ENCODE measurements around the gene DHRSX.
"Not testable (repeated sequence)": the region's sequence is repeated elsewhere in the genome, so short reads cannot be mapped to it uniquely, and the experiment has no call there.

DHRSX gene

DNA sequence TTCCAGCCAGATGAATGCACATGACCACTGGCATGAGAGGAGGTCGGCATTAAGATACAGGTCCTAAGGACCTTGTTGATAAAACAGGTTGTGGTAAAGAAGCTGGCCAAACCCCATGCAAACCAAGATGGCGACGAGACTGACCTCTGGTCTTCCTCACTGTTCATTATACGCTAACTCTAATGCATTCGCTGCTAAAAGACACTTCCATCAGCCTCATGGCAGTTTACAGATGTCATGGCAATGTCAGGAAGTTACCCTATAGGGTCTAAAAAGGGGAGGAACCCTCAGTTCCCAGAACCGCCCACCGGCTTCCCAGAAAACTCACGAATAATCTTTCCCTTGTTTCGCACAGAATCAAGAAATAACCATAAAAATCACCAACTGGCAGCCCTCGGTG lies 182.4 kb downstream of the DHRSX start:
- no peak for DNase-seq (ENCODE audit: low read depth in 2 of 2)

DNA sequence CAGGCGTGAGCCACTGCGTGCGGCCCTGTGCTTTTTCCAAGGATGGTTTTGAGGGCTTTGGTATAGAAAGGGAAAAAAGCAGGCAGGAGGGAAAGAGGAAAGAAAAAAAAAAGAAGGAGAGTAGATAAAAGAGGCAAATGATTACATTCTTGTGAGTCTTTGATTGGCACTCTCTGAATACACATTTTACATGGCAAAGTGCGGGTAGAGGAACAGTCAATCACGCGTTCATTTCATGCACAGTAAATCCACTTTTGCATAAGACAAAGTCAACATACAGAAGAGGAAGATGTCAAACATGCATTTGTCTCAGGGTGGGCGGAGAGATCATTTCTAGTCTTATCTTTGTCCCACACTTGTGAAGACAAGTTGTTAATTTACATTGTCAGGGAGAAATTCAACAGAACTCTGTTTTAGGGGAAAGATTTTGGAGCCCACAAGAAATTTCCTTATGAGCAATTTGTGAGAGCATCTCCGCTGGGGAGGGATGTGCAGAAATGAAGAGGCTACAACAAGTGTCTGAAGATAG lies 183.2 kb downstream of the DHRSX start:
- no peak for DNase-seq (ENCODE audit: low read depth in 2 of 2)

DNA sequence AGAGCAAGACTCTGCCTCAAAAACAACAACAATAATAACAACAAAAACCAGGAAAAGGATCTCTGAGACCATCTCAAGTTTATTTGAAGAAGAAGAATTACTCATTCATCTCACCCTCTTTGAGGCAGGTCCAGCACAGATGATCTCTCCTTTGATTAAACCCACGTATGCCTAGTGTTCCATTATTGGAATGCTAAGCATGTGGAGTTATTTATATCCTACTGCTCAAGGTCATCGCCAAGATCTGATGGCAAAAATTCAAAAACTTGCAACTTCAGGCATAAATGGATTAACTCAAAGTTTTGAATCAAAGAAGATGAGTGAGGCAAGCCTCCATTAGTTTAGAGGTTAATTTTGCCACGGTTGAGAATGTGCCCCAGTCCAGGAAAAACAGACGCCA lies 184.2 kb downstream of the DHRSX start:
- peak; percentile 12 to 13 for DNase-seq (ENCODE audit: low read depth in 2 of 2)

DNA sequence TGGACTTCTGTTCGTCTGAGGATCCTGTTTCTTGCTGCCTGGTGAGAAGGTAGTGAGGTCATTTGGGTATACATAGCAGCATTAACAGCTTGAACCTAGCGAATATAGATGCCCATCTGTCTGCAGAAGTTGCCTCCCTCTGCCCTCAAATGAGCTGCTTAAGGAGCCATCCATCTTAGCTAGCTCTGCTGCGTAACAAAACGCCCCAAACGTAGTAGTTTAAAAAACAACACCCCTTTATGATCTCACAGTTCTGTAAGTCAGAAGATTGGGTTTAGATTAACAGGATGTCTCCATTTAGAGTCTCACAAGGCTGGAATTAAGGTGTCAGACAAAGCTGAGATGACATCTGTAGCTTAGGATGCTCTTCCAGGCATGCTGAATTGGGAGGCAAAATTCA lies 185.3 kb downstream of the DHRSX start:
- DNase-seq (ENCODE audit: low read depth in 2 of 2) = no peak

DNA sequence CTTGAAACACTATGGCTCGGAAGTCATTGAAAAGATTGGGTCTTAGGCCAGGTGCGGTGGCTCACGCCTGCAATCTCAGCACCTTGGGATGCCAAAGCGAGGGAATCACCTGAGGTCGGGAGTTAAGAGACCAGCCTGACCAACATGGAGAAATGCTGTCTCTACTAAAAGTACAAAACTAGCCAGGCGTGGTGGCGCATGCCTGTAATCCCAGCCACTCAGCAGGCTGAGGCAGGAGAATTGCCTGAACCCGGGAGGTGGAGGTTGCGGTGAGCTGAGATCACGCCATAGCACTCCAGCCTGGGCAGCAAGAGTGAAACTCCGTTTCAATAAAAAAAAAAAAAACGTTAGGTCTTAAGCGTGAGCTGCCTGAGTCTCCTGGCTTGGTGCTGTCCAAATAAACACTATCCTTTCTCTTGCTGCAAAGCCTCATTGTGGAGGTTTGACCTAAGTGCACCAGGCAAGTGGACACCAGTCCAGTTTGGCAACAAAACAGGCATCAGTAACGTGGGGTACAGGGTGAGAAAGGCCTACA lies 185.9 kb downstream of the DHRSX start:
- DNase-seq (ENCODE audit: low read depth in 2 of 2) = no peak

DNA sequence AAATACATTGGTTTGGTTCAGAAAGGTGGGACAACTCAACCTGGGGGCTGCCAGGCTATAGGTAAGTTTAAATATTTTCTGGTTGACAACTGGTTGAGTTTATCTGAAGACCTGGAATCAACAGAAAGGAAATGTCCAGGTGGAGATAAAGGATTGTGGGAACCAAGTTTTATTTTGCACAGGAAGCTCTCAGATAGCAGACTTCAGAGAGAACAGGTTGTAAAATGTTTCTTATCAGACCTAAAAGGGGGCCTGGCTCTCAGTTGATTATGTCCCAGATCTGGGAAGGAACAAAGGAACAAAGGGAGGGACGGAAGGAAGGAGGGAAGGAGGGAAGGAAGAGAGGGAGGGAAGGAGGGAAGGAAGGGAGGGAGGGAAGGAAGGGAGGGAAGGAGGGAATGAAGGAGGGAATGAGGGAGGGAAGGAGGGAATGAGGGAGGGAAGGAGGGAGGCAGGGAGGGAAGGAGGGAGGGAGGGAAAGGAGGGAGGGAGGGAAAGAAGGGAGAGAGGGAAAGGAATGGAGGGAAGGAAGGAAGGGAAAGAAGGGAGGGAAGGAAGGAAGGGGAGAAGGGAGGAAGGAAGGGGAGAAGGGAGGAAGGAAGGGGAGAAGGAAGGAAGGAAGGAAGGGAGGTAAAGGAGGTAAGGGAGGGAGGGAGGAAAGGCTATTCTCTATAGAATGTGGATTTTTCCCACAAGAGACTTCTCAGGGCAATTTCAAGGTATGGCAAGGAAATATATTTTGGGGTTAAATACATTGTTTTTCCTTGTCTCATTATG lies 186.7 kb downstream of the DHRSX start:
- no peak for DNase-seq (ENCODE audit: low read depth in 2 of 2)

DNA sequence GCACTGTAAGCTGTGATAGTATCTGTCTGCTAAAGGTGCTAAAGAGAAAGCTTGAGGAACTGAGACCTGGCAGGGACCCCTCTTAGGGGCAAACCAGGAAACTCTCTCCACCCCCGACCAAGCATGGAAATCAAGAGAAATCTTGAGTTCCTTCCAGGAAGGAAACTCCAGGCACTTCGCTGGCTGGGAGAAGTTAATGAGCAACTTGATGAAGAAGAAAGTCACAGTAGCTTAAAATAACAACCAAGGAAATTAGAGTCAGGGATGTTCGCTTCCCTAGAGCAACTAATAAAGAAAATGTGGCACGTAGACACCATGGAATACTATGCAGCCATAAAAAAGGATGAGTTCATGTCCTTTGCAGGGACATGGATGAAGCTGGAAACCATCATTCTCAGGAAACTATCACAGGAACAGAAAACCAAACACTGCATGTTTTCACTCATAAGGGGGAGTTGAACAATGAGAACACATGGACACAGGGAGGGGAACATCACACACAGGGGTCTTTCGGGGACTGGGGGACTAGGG lies 188.7 kb downstream of the DHRSX start:
- DNase-seq (ENCODE audit: low read depth in 2 of 2) = not testable (repeated sequence)

DNA sequence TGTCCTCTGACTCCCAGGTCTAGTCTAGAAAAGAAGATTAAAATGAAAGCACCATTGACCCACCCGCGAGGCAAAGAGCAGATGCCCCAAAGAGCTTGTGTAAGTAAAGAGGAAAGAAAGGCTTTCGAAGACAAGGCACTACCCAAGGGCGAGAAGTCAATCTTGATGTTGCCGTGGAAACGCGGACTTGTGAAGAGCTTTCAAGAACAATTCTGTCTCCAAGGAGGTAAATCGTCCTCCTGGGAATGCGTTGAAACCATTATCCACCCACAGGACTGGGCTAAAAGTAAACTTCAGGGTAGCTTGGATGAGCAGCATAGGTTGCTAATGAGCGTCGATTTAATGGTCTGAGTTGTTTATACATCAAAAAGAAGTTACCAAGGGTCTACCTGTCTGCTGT lies 189.3 kb downstream of the DHRSX start:
- no peak for DNase-seq (ENCODE audit: low read depth in 2 of 2)

DNA sequence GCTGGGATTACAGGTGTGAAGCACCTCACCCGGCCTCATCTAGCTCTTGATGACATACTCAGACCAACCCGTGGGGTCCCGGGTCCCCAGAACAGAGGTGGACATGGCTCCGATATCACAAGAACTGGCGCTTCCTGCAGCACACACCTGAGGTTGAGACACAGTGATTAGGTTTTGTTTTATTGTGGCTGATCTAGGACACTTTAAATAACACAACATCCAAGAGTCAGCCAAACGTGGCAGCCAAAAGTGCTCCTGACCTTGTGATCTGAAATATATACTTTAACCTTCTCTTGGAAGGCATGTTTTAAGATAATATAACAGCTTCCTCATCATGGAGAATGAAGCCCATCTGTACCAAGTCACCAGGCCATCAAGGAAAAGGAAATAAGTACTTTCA lies 198.9 kb downstream of the DHRSX start:
- DNase-seq (ENCODE audit: low read depth in 2 of 2) = no peak

DNA sequence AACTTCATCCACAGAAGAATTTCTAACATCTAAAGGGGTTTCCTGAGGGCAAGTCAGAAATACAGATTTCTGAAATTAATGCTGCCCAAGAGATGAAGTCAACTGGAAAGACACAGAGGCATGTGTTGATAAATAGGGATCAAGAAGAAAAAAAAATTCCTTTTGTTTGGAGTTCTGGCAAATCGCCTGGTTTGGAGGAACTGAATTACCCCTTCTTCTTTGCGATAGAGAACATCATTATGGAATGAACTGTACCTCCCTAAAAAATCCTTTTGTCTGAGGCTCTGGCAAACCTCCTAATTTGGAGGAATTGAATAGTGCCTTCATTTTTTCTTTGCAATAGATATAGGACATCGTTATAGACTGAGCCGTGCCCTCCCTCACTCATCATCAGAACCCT lies 200.9 kb downstream of the DHRSX start:
- no peak for DNase-seq (ENCODE audit: low read depth in 2 of 2)

DNA sequence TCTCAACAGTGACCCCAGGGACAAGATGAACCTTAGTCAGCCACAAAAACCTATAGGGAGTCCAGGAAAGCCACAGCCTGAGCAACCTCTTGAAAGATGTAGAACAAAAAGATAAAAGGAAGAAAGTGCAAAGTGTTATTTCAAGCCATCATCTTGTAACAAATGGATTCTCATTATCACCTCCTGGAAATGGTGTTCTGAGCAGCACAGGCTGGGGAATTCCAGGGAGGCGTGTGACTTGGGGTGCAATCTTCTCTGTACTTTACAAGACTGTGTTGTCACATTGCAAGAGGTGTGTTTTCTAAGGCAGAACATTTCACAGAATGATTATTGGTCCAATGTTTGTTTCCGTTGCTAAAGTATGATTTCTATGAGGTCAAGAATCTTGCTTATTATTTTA lies 214.0 kb downstream of the DHRSX start:
- DNase-seq (ENCODE audit: low read depth in 2 of 2) = no peak

DNA sequence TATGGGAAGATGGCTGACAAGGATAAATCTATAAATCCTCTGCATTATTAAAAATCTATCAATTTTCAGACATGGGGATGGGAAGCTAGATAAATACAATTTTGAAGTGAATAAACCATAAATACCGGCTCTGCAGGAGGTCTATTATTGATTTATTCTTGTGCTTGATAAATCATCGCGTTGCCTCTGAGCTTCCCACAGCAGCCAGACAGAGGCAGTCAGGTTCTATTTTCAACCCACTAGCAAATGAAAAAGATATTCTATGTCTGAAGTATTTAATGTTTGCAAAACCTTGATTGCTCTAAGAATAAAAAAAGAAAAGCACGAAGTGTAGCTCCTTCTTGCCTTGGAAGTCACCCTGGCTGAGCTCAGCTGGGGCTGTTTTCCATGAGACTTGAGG lies 216.2 kb downstream of the DHRSX start:
- no peak for DNase-seq (ENCODE audit: low read depth in 2 of 2)

DNA sequence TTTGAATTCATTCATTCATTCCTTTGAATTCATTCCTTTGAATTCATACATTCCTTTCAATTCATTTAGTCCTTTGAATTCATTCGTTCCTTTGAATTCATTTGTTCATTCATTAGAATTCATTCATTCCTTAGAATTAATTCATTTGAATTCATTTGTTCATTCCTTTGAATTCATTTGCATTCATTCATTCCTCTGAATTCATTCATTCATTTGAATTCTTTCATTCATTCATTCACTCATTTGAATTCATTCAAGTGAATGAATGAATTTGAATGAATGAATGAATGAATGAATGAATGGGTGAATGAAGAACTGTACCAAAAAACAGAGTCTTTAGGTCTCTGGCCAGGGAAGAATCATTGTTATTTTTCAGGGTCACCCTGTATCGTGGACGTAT lies 216.6 kb downstream of the DHRSX start:
- no peak for DNase-seq (ENCODE audit: low read depth in 2 of 2)

DNA sequence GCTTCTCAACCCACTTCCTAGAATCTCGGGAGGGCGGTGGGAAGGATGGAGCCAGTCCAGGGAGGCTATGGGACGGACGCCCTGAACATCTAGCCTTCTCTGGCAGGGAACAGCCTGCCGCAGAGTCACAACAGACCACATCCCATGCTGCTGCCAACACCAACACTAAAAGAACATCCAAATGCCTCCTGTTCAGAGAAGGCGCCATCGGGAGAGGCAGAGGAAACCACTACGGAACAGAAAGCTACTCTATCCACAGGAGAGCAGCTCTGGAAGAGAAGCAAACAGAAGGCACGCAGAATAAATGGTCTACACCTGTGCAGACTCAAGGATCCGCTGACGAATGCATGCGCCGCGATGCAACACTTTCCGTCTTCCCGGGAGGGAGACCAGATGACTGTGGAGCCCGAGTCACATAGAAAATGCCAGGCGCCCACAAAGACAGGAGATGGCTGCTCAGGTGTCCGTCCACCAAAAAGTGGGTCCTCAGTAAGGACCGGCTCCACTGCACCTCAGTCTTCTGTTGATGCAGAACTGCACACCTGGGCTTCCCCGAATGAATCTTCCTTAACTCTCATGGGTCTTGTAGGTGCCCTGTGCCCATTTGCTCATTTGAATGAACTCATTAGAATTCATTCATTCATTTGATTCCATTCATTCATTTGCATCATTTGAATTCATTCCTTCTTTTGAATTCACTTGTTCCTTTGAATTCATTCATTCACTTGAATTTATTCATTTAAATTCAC lies 217.5 kb downstream of the DHRSX start:
- no peak for DNase-seq (ENCODE audit: low read depth in 2 of 2)

DNA sequence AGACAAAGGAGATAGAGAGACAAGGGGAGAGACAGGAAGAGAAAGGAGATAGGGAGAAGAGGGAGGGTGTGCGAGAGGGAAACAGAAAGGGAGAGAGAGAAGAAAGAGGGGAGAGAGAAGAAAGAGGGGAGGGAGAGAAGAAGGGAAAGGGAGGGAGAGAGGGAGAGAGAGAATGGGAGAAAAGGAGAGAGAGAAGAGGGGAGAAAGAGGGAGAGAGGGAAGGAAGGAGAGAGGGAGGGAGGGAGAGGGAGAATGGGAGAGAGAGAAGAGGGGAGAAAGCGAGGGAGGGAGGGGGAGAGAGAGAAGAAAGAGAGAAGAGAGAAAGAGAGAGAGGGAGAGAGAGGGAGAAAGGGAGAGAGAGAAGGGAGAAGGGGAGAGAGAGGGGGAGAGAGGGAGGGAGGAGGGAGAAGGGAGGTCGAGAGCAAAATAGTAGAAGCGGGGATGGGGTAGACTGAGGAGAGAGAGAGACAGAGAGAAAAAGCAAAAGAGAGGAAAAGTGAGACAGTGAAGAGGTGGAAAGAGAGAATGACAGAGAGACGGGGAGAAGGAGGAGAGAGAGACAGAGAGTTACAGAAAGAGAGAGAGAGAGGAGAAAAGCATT lies 218.2 kb downstream of the DHRSX start:
- no peak for DNase-seq (ENCODE audit: low read depth in 2 of 2)

DNA sequence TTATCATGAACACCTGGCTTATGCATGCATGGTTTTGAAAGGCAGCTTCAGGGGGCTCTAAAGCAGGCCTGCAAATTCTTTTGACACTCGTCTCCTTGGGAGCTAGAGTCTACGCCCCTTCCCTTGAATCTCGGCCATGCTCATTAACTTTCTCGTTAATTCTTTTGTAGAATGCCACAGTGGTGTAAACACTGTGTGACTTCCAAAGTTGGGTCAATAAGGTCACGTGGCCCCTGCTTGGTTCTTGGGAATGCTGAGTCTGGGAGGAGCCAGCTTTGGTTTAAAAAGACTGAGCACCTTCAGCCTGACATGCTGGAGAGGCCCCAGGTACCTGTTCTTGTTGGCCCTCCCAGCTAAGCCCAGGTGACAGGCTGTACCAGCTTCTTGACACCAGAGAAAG lies 228.4 kb downstream of the DHRSX start:
- DNase-seq (ENCODE audit: low read depth in 2 of 2) = no peak

DNA sequence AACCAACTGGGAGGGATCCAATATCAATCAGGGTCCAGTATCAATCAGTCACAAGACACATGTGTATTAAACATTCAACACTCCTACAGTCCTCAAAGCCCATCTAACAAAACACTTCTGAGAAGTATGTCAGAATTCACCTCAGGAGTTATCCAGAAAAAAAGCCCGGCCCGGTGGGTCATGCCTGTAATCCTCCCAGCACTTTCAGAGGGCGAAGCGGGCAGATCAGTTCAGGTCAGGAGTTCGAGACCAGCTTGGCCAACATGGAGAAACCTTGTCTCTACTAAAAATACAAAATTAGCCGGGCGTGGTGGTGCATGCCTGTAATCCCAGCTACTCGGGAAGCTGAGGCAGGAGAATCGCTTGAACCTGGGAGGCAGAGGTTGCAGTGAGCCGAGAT lies 229.2 kb downstream of the DHRSX start:
- not testable (repeated sequence) for DNase-seq (ENCODE audit: low read depth in 2 of 2)

DNA sequence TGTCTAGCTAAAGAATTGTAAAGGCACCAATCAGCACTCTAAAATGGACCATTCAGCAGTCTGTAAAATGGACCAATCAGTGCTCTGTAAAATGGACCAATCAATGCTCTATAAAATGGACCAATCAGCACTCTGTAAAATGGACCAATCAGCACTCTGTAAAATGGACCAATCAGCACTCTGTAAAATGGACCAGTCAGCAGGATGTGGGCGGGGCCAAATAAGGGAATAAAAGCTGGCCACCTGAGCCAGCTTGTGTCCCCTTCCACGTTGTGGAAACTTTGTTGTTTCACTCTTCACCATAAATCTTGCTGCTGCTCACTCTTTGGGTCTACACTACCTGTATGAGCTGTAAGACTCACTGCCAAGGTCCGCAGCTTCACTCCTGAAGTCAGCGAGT lies 230.0 kb downstream of the DHRSX start:
- DNase-seq (ENCODE audit: low read depth in 2 of 2) = not testable (repeated sequence)

DNA sequence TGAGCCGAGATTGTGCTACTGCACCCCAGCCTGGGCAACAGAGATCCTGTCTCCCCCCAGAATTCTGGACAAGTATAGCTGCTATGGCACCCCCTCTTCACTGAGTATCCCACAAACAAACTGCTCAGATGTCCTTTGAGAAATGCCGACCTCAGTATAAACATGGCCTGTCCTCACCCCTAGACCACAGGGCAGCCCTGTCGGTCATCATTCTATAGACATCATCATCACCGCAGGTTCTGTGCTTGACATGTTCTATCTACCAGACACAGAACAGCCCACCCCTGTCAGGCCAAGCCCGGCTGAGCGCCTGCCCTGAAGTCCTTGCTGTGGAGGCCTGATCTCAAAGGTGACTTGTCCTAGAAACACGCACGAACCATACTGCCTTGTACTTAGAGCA lies 232.9 kb downstream of the DHRSX start:
- DNase-seq (ENCODE audit: low read depth in 2 of 2) = no peak

DNA sequence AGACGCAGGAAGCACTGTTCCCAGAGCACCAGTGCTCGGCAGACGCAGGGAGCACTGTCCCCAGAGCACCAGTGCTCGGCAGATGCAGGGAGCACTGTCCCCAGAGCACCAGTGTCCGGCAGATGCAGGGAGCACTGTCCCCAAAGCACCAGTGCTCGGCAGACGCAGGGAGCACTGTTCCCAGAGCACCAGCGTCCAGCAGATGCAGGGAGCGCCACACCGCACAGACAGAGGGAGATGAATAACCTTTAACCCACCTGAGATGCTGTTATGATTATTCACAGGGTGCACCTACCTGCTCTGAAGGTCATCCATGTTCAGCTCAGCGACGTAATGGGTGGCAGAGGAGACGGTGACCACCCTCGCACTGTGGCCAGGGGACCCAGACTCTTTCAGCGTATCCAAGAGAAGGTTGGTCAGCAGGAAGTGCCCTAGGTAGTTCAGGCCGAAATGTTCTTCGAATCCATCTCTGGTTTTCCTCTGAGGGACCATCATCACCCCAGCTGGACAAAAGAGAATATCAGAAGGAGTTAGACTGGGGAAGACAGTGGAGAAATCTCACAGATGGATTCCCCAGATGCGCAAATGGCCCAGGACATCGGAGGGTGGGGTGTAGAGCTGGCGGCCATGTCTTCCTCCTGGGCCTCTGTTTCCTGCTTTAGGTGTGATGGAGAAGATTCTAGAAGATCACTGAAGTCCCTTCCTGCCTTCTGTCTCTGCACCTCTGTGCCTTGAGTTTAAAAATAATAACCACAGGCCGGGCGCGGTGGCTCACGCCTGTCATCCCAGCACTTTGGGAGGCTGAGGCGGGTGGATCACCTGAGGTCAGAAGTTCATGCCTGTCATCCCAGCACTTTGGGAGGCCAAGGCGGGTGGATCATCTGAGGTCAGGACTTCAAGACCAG lies 234.1 kb downstream of the DHRSX start:
- no peak for DNase-seq (ENCODE audit: low read depth in 2 of 2)
